Stimulated activated CD4-positive, alpha-beta T cell treated with anti-CD3 and anti-CD28 coated beads, Interleukin-15, amount 100 ng/mL, for 48 hours (primary cell): ENCODE measurements around the gene MIB1.

Experiments
- DNase-seq, 2 donors: peaks; one replicate each; pipeline ENCODE4 v3.0.0-alpha.2; 2020; ENCODE audit warnings: low read depth in 2 of 2

Gene MIB1

GRCh38 chr18:21815101-21815500, 74.5 kb downstream of the MIB1 start:
- no peak for DNase-seq

- no peak for DNase-seq
Observed at GRCh38 chr18:21820033-21820810, 79.6 kb downstream of the MIB1 start.

- DNase-seq: no peak
Observed at GRCh38 chr18:21820811-21821143, 80.2 kb downstream of the MIB1 start.

GRCh38 chr18:21823848-21824247, 83.3 kb downstream of the MIB1 start:
- DNase-seq: no peak

GRCh38 chr18:21826196-21826595, 85.6 kb downstream of the MIB1 start:
- DNase-seq: no peak

- DNase-seq: no peak
Observed at GRCh38 chr18:21826641-21827302, 86.2 kb downstream of the MIB1 start.

GRCh38 chr18:21830532-21830931, 89.9 kb downstream of the MIB1 start:
- no peak for DNase-seq

GRCh38 chr18:21831413-21831831, 90.8 kb downstream of the MIB1 start:
- no peak for DNase-seq

GRCh38 chr18:21833604-21834298, 93.2 kb downstream of the MIB1 start:
- DNase-seq: no peak

- no peak for DNase-seq
Observed at GRCh38 chr18:21834299-21834660, 93.7 kb downstream of the MIB1 start.

- DNase-seq: no peak
Observed at GRCh38 chr18:21841570-21841969, 101.0 kb downstream of the MIB1 start.

- DNase-seq: no peak
Observed at GRCh38 chr18:21843341-21843740, 102.7 kb downstream of the MIB1 start.

- no peak for DNase-seq
Observed at GRCh38 chr18:21851327-21851961, 110.9 kb downstream of the MIB1 start.

- DNase-seq: no peak
Observed at GRCh38 chr18:21853016-21853415, 112.4 kb downstream of the MIB1 start.

GRCh38 chr18:21853775-21854552, 113.4 kb downstream of the MIB1 start:
- no peak for DNase-seq

GRCh38 chr18:21855432-21855831, 114.8 kb downstream of the MIB1 start:
- no peak for DNase-seq

- no peak for DNase-seq
Observed at GRCh38 chr18:21857871-21858270, 117.3 kb downstream of the MIB1 start.

- no peak for DNase-seq
Observed at GRCh38 chr18:21858544-21858943, 118.0 kb downstream of the MIB1 start.

GRCh38 chr18:21864386-21864785, 123.8 kb downstream of the MIB1 start:
- DNase-seq: no peak

- DNase-seq: no peak
Observed at GRCh38 chr18:21865043-21865442, 124.5 kb downstream of the MIB1 start.

GRCh38 chr18:21868770-21869169, 128.2 kb downstream of the MIB1 start:
- DNase-seq: no peak

GRCh38 chr18:21889570-21889969, 149.0 kb downstream of the MIB1 start:
- no peak for DNase-seq
